SK-N-SH (cell line): ENCODE results near the gene OR9Q1. TPM values are rescaled to one million over a fixed set of nuclear protein-coding genes. Genes with fewer than 3 reads are reported as not detected.

Experiments
- CTCF ChIA-PET: fragments of 300-600, 350-600 bp; formaldehyde crosslinking; extraction: SDS; loops from one replicate; lab custom pipeline; 2021; lab: Yijun Ruan, JAX
- POLR2A ChIA-PET: fragments of 350-600 bp; sonication (Branson Sonifier 250); formaldehyde crosslinking; extraction: SDS; loops from one replicate; lab custom pipeline; 2020; ENCODE audit warnings: antibody characterized with exemption, inconsistent platforms; lab: Yijun Ruan, JAX
- DNase-seq: peaks from one replicate; pipeline ENCODE4 v3.0.0; 2012
- H2AFZ ChIP-seq: fragments of 200-600 bp; sonication (generic); 2 replicates; pipeline ENCODE4 v1.8.1; 2016; ENCODE audit warnings: antibody characterized with exemption, mild to moderate bottlenecking, low read depth
- H3F3A ChIP-seq: fragments of 200-600 bp; sonication (generic); replicated peaks from 2 replicates; pipeline ENCODE3; 2016; ENCODE audit warnings: antibody characterized with exemption, mild to moderate bottlenecking; ENCODE audit not compliant: insufficient read depth
- H3K27ac ChIP-seq, 2 experiments: fragments of 200-500 bp in 1 of 2; fragments of 200-600 bp in 1 of 2; sonication (Bioruptor generic) in 1 of 2; sonication (generic), shearing (Covaris generic) in 1 of 2; 2 replicates each; pipeline versions ENCODE4 v1.5.1 to v1.6.1; 2014 to 2016; ENCODE audit warnings: low read depth in 2 of 2, inconsistent platforms in 1 of 2, low read length in 1 of 2, mild to moderate bottlenecking in 1 of 2, mixed read lengths in 1 of 2
- H3K27me3 ChIP-seq: fragments of 200-600 bp; sonication (generic), shearing (Covaris generic); 2 replicates; pipeline ENCODE4 v1.6.1; 2016; ENCODE audit warnings: mixed run types; ENCODE audit not compliant: insufficient read depth
- H3K36me3 ChIP-seq, 2 experiments: fragments of 200-500 bp in 1 of 2; fragments of 200-600 bp in 1 of 2; sonication (Bioruptor generic) in 1 of 2; sonication (generic) in 1 of 2; replicated peaks in 1 of 2; 2 replicates each; pipeline versions ENCODE3 to v1.5.1; 2014 to 2016; ENCODE audit warnings: low read length in 1 of 2, mild to moderate bottlenecking in 1 of 2; ENCODE audit not compliant: insufficient read depth in 2 of 2, control insufficient read depth in 1 of 2
- H3K4me1 ChIP-seq, 2 experiments: fragments of 200-500 bp in 1 of 2; fragments of 200-600 bp in 1 of 2; sonication (Bioruptor generic) in 1 of 2; sonication (generic), shearing (Covaris generic) in 1 of 2; 2 replicates each; pipeline versions ENCODE4 v1.5.1 to v1.6.1; 2014 to 2016; ENCODE audit warnings: low read depth in 1 of 2, low read length in 1 of 2, mixed run types in 1 of 2; ENCODE audit not compliant: insufficient read depth in 2 of 2, control insufficient read depth in 1 of 2
- H3K4me2 ChIP-seq: fragments of 200-600 bp; sonication (generic), shearing (Covaris generic); 2 replicates; pipeline ENCODE4 v1.6.1; 2017; ENCODE audit warnings: mixed run types
- H3K4me3 ChIP-seq, 2 experiments: fragments of 200-500 bp in 1 of 2; fragments of 200-600 bp in 1 of 2; sonication (Bioruptor generic) in 1 of 2; sonication (generic), shearing (Covaris generic) in 1 of 2; 2 replicates each; pipeline versions ENCODE4 v1.5.1 to v1.8.1; 2014 to 2016; ENCODE audit warnings: low read depth in 2 of 2, inconsistent platforms in 1 of 2, low read length in 1 of 2, mild to moderate bottlenecking in 1 of 2, mixed read lengths in 1 of 2, moderate library complexity in 1 of 2
- H3K79me2 ChIP-seq: fragments of 200-600 bp; sonication (generic); 2 replicates; pipeline ENCODE4 v1.8.1; 2017; ENCODE audit warnings: mild to moderate bottlenecking; ENCODE audit not compliant: insufficient read depth
- H3K9ac ChIP-seq: fragments of 200-600 bp; sonication (generic); 2 replicates; pipeline ENCODE4 v1.6.1; 2017; ENCODE audit warnings: mixed run types
- H3K9me2 ChIP-seq: fragments of 200-600 bp; sonication (generic); 2 replicates; pipeline ENCODE4 v1.6.1; 2017; ENCODE audit warnings: mixed run types
- H3K9me3 ChIP-seq: fragments of 200-600 bp; sonication (generic); 2 replicates; pipeline ENCODE4 v1.6.1; 2017; ENCODE audit warnings: mixed run types, mild to moderate bottlenecking, moderate library complexity
- H4K20me1 ChIP-seq: fragments of 200-600 bp; sonication (generic); 2 replicates; pipeline ENCODE4 v1.6.1; 2017; ENCODE audit warnings: mild to moderate bottlenecking, mixed run types; ENCODE audit not compliant: insufficient read depth
- GATA2 ChIP-seq: sonication (generic); formaldehyde crosslinking; IDR thresholded peaks from 2 replicates; pipeline ENCODE4 v1.5.0; 2020; ENCODE audit warnings: mild to moderate bottlenecking, missing genetic modification reagents
- MAX ChIP-seq: IDR thresholded peaks from 2 replicates; pipeline ENCODE4 v1.4.0; 2012; ENCODE audit warnings: low read depth
- NRF1 ChIP-seq: IDR thresholded peaks from 2 replicates; pipeline ENCODE4 v1.6.1; 2012; ENCODE audit warnings: low read depth, mild to moderate bottlenecking, low read length
- POLR2AphosphoS5 ChIP-seq: IDR thresholded peaks from 2 replicates; pipeline ENCODE4 v1.6.1; 2012; ENCODE audit warnings: low read depth, low read length
- RAD21 ChIP-seq: IDR thresholded peaks from 2 replicates; pipeline ENCODE4 v1.6.1; 2012; ENCODE audit warnings: mild to moderate bottlenecking, low read length
- RCOR1 ChIP-seq: fragments of 150-350 bp; IDR thresholded peaks from 2 replicates; pipeline ENCODE4 v1.6.1; 2017; ENCODE audit warnings: antibody characterized with exemption, low read length
- RXRA ChIP-seq: IDR thresholded peaks from 2 replicates; pipeline ENCODE4 v1.4.0; 2012; ENCODE audit warnings: low read depth, mild to moderate bottlenecking, borderline replicate concordance
- SMC3 ChIP-seq: IDR thresholded peaks from 2 replicates; pipeline ENCODE4 v1.6.1; 2012; ENCODE audit warnings: low read depth, low read length, improper control_type of control experiment
- ZBTB33 ChIP-seq: IDR thresholded peaks from 2 replicates; pipeline ENCODE4 v1.4.0; 2012; ENCODE audit warnings: low read depth, borderline replicate concordance
- WGBS: methylation state at CpG from one replicate; pipeline ENCODE4 v1.1.6; 2017; ENCODE audit warnings: low lambda C conversion rate; 5-methylcytosine and 5-hydroxymethylcytosine counted together
- polyA plus RNA-seq, 3 experiments: library from polyadenylated mRNA; depleted of rRNA; stranded (reverse); fragments of >200 nt; gene quantifications; 2 replicates each; pipeline ENCODE4 v1.2.3, GENCODE V29; 2012
- TF ChIP-seq, protein P1 (sequence below): IDR thresholded peaks from 2 replicates; pipeline ENCODE4 v1.4.0; 2012; ENCODE audit warnings: low read depth, borderline replicate concordance
- TF ChIP-seq, protein P2 (sequence below): IDR thresholded peaks from 2 replicates; pipeline ENCODE4; 2012

Gene OR9Q1
- polyA plus RNA-seq, 1 of the 3 experiments (the other 2 are of a cell fraction), result not detected

DNA sequence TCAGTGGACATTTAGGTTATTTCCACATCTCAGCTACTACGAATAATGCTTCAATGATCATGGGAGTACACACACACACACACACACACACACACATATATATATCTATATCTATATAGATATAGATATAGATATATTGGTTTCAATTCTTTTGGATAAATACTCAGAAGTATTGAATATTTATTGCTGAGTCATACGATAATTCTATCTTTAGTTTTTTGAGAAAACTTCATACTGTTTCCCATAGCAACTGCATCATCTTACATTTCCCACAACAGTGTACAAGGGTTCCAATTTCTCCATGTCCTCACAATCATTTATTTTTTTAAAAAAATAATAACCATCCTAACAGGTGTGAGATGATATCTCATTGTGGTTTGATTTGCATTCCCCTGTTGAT lies 172.3 kb downstream of the OR9Q1 start:
- no peaks in the 10 kb centered on the region for H3K9me3 ChIP-seq
- DNase-seq, result no peak
- WGBS, result 7% methylated on average over 2 of the region's 2 CpGs
- H3K27ac ChIP-seq, result no peak overlapping the region
- CTCF ChIA-PET, result no interaction called here
- no peaks in the 10 kb centered on the region for H3K27me3 ChIP-seq
- no peaks in the 10 kb centered on the region for H3F3A ChIP-seq
- no peaks in the 10 kb centered on the region for H3K4me1 ChIP-seq
- H3K79me2 ChIP-seq, result no peaks in the 10 kb centered on the region
- POLR2A ChIA-PET, result no interaction called here
- no peak overlapping the region for H3K9ac ChIP-seq
- H3K4me2 ChIP-seq, result no peak overlapping the region
- H3K4me3 ChIP-seq, result no peak overlapping the region
- H2AFZ ChIP-seq, result no peak overlapping the region
- peaks cover 3% of the 10 kb centered on the region; the same call in 1 of the 2 replicates for H3K9me2 ChIP-seq
- no peak for TF ChIP-seq RXRA
- TF ChIP-seq, all 33 proteins: peak for 0
- Histone ChIP-seq H4K20me1 (no peaks in the 10 kb centered on the region), H3K36me3 (no peaks in the 10 kb centered on the region)

DNA sequence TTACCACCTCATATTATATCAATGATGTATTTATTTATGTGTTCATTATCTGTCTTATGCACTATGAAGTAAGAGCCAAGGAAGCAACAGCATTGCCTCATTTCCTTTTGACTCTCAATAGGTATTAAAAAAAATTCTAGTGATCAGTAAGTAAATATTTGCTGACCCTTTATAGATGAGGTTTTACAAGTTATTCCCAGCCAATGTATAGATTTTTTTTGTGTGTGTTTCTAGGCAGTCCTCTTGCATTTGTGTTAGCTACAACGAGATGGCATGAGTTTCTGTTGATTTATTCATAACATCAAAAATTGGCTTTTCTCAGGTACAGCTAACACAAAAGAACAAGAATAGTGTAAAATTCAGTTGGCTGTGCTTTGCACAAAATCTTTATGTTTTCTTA lies 175.6 kb downstream of the OR9Q1 start:
- H4K20me1 ChIP-seq, result no peaks in the 10 kb centered on the region
- H3K27ac ChIP-seq, result no peak overlapping the region
- H3K4me3 ChIP-seq, result no peak overlapping the region
- ChIA-PET POLR2A (no interaction called here), CTCF (no interaction called here)
- 0% methylated on average over 1 of the region's 1 CpG for WGBS
- H3K9me3 ChIP-seq, result no peaks in the 10 kb centered on the region
- TF ChIP-seq, protein P1, sequence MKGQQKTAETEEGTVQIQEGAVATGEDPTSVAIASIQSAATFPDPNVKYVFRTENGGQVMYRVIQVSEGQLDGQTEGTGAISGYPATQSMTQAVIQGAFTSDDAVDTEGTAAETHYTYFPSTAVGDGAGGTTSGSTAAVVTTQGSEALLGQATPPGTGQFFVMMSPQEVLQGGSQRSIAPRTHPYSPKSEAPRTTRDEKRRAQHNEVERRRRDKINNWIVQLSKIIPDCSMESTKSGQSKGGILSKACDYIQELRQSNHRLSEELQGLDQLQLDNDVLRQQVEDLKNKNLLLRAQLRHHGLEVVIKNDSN, result no peak
- TF ChIP-seq NRF1, result no peak
- no peak for TF ChIP-seq RCOR1
- TF ChIP-seq MAX, result no peak
- no peak for TF ChIP-seq ZBTB33
- TF ChIP-seq RAD21, result no peak
- TF ChIP-seq, protein P2, sequence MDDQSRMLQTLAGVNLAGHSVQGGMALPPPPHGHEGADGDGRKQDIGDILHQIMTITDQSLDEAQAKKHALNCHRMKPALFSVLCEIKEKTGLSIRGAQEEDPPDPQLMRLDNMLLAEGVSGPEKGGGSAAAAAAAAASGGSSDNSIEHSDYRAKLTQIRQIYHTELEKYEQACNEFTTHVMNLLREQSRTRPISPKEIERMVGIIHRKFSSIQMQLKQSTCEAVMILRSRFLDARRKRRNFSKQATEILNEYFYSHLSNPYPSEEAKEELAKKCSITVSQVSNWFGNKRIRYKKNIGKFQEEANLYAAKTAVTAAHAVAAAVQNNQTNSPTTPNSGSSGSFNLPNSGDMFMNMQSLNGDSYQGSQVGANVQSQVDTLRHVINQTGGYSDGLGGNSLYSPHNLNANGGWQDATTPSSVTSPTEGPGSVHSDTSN, result no peak
- no peak for TF ChIP-seq GATA2 (CRISPR knock-in tag)
- no peak for TF ChIP-seq POLR2AphosphoS5
- TF ChIP-seq SMC3, result no peak
- H3K27me3 ChIP-seq, result no peaks in the 10 kb centered on the region
- no peak overlapping the region for H3K9ac ChIP-seq
- H3K4me1 ChIP-seq, result no peaks in the 10 kb centered on the region
- DNase-seq, result no peak
- no peaks in the 10 kb centered on the region for H3K36me3 ChIP-seq
- no peak overlapping the region for H3K4me2 ChIP-seq
- peaks cover 3% of the 10 kb centered on the region; the same call in 1 of the 2 replicates for H3K9me2 ChIP-seq
- no peak overlapping the region for H2AFZ ChIP-seq
- no peaks in the 10 kb centered on the region for H3K79me2 ChIP-seq
- H3F3A ChIP-seq, result no peaks in the 10 kb centered on the region
